SK-N-SH (cell line): ENCODE results near the gene MPV17L2. TPM values are rescaled to one million over a fixed set of nuclear protein-coding genes. Genes with fewer than 3 reads are reported as not detected.

ENCODE experiments used
- CTCF ChIA-PET: fragments of 300-600, 350-600 bp; formaldehyde crosslinking; extraction: SDS; loops from one replicate; lab custom pipeline; 2021; lab: Yijun Ruan, JAX
- POLR2A ChIA-PET: fragments of 350-600 bp; sonication (Branson Sonifier 250); formaldehyde crosslinking; extraction: SDS; loops from one replicate; lab custom pipeline; 2020; ENCODE audit warnings: antibody characterized with exemption, inconsistent platforms; lab: Yijun Ruan, JAX
- DNase-seq: peaks from one replicate; pipeline ENCODE4 v3.0.0; 2012
- H2AFZ ChIP-seq: fragments of 200-600 bp; sonication (generic); 2 replicates; pipeline ENCODE4 v1.8.1; 2016; ENCODE audit warnings: antibody characterized with exemption, mild to moderate bottlenecking, low read depth
- H3F3A ChIP-seq: fragments of 200-600 bp; sonication (generic); replicated peaks from 2 replicates; pipeline ENCODE3; 2016; ENCODE audit warnings: antibody characterized with exemption, mild to moderate bottlenecking; ENCODE audit not compliant: insufficient read depth
- H3K27ac ChIP-seq, 2 experiments: fragments of 200-500 bp in 1 of 2; fragments of 200-600 bp in 1 of 2; sonication (Bioruptor generic) in 1 of 2; sonication (generic), shearing (Covaris generic) in 1 of 2; 2 replicates each; pipeline versions ENCODE4 v1.5.1 to v1.6.1; 2014 to 2016; ENCODE audit warnings: low read depth in 2 of 2, inconsistent platforms in 1 of 2, low read length in 1 of 2, mild to moderate bottlenecking in 1 of 2, mixed read lengths in 1 of 2
- H3K27me3 ChIP-seq: fragments of 200-600 bp; sonication (generic), shearing (Covaris generic); 2 replicates; pipeline ENCODE4 v1.6.1; 2016; ENCODE audit warnings: mixed run types; ENCODE audit not compliant: insufficient read depth
- H3K36me3 ChIP-seq, 2 experiments: fragments of 200-500 bp in 1 of 2; fragments of 200-600 bp in 1 of 2; sonication (Bioruptor generic) in 1 of 2; sonication (generic) in 1 of 2; replicated peaks in 1 of 2; 2 replicates each; pipeline versions ENCODE3 to v1.5.1; 2014 to 2016; ENCODE audit warnings: low read length in 1 of 2, mild to moderate bottlenecking in 1 of 2; ENCODE audit not compliant: insufficient read depth in 2 of 2, control insufficient read depth in 1 of 2
- H3K4me1 ChIP-seq, 2 experiments: fragments of 200-500 bp in 1 of 2; fragments of 200-600 bp in 1 of 2; sonication (Bioruptor generic) in 1 of 2; sonication (generic), shearing (Covaris generic) in 1 of 2; 2 replicates each; pipeline versions ENCODE4 v1.5.1 to v1.6.1; 2014 to 2016; ENCODE audit warnings: low read depth in 1 of 2, low read length in 1 of 2, mixed run types in 1 of 2; ENCODE audit not compliant: insufficient read depth in 2 of 2, control insufficient read depth in 1 of 2
- H3K4me2 ChIP-seq: fragments of 200-600 bp; sonication (generic), shearing (Covaris generic); 2 replicates; pipeline ENCODE4 v1.6.1; 2017; ENCODE audit warnings: mixed run types
- H3K4me3 ChIP-seq, 2 experiments: fragments of 200-500 bp in 1 of 2; fragments of 200-600 bp in 1 of 2; sonication (Bioruptor generic) in 1 of 2; sonication (generic), shearing (Covaris generic) in 1 of 2; 2 replicates each; pipeline versions ENCODE4 v1.5.1 to v1.8.1; 2014 to 2016; ENCODE audit warnings: low read depth in 2 of 2, inconsistent platforms in 1 of 2, low read length in 1 of 2, mild to moderate bottlenecking in 1 of 2, mixed read lengths in 1 of 2, moderate library complexity in 1 of 2
- H3K79me2 ChIP-seq: fragments of 200-600 bp; sonication (generic); 2 replicates; pipeline ENCODE4 v1.8.1; 2017; ENCODE audit warnings: mild to moderate bottlenecking; ENCODE audit not compliant: insufficient read depth
- H3K9ac ChIP-seq: fragments of 200-600 bp; sonication (generic); 2 replicates; pipeline ENCODE4 v1.6.1; 2017; ENCODE audit warnings: mixed run types
- H3K9me2 ChIP-seq: fragments of 200-600 bp; sonication (generic); 2 replicates; pipeline ENCODE4 v1.6.1; 2017; ENCODE audit warnings: mixed run types
- H3K9me3 ChIP-seq: fragments of 200-600 bp; sonication (generic); 2 replicates; pipeline ENCODE4 v1.6.1; 2017; ENCODE audit warnings: mixed run types, mild to moderate bottlenecking, moderate library complexity
- H4K20me1 ChIP-seq: fragments of 200-600 bp; sonication (generic); 2 replicates; pipeline ENCODE4 v1.6.1; 2017; ENCODE audit warnings: mild to moderate bottlenecking, mixed run types; ENCODE audit not compliant: insufficient read depth
- CHD2 ChIP-seq: fragments of 150-350 bp; IDR thresholded peaks from 2 replicates; pipeline ENCODE4 v1.6.1; 2018; ENCODE audit warnings: low read length; ENCODE audit not compliant: partially characterized antibody
- CTCF ChIP-seq: fragments of 200-600 bp; sonication (generic); IDR thresholded peaks from 2 replicates; pipeline ENCODE4 v1.6.1; 2017; ENCODE audit warnings: antibody characterized with exemption, mild to moderate bottlenecking, moderate library complexity
- ELF1 ChIP-seq: IDR thresholded peaks from 2 replicates; pipeline ENCODE4 v1.4.0; 2012
- EP300 ChIP-seq, 2 experiments: IDR thresholded peaks; 2 replicates each; pipeline versions ENCODE4 v1.4.0 to v1.6.1; 2012; ENCODE audit warnings: borderline replicate concordance in 1 of 2, low read depth in 1 of 2, low read length in 1 of 2
- FOXJ3 ChIP-seq: sonication (generic); formaldehyde crosslinking; IDR thresholded peaks from 2 replicates; pipeline ENCODE4 v1.5.1; 2020; ENCODE audit warnings: mild to moderate bottlenecking, missing genetic modification reagents
- FOXM1 ChIP-seq: IDR thresholded peaks from 2 replicates; pipeline ENCODE4 v1.4.0; 2012; ENCODE audit warnings: low read depth, mild to moderate bottlenecking
- GATA2 ChIP-seq: sonication (generic); formaldehyde crosslinking; IDR thresholded peaks from 2 replicates; pipeline ENCODE4 v1.5.0; 2020; ENCODE audit warnings: mild to moderate bottlenecking, missing genetic modification reagents
- JUND ChIP-seq: IDR thresholded peaks from 2 replicates; pipeline ENCODE4 v1.4.0; 2012
- NFIC ChIP-seq: IDR thresholded peaks from 2 replicates; pipeline ENCODE4 v1.4.0; 2012; ENCODE audit warnings: borderline replicate concordance
- NRF1 ChIP-seq: IDR thresholded peaks from 2 replicates; pipeline ENCODE4 v1.6.1; 2012; ENCODE audit warnings: low read depth, mild to moderate bottlenecking, low read length
- POLR2AphosphoS5 ChIP-seq: IDR thresholded peaks from 2 replicates; pipeline ENCODE4 v1.6.1; 2012; ENCODE audit warnings: low read depth, low read length
- RXRA ChIP-seq: IDR thresholded peaks from 2 replicates; pipeline ENCODE4 v1.4.0; 2012; ENCODE audit warnings: low read depth, mild to moderate bottlenecking, borderline replicate concordance
- SMC3 ChIP-seq: IDR thresholded peaks from 2 replicates; pipeline ENCODE4 v1.6.1; 2012; ENCODE audit warnings: low read depth, low read length, improper control_type of control experiment
- TCF12 ChIP-seq: IDR thresholded peaks from 2 replicates; pipeline ENCODE4 v1.4.0; 2012
- TEAD4 ChIP-seq: IDR thresholded peaks from 2 replicates; pipeline ENCODE4 v1.4.0; 2012; ENCODE audit warnings: mild to moderate bottlenecking, borderline replicate concordance; ENCODE audit not compliant: insufficient read depth
- WGBS: methylation state at CpG from one replicate; pipeline ENCODE4 v1.1.6; 2017; ENCODE audit warnings: low lambda C conversion rate; 5-methylcytosine and 5-hydroxymethylcytosine counted together
- polyA plus RNA-seq, 3 experiments: library from polyadenylated mRNA; depleted of rRNA; stranded (reverse); fragments of >200 nt; gene quantifications; 2 replicates each; pipeline ENCODE4 v1.2.3, GENCODE V29; 2012
- TF ChIP-seq, protein P1 (sequence below): IDR thresholded peaks from 2 replicates; pipeline ENCODE4 v1.4.0; 2012; ENCODE audit warnings: low read depth, borderline replicate concordance
- TF ChIP-seq, protein P2 (sequence below): fragments of 150-350 bp; IDR thresholded peaks from 2 replicates; pipeline ENCODE4 v1.6.1; 2016; ENCODE audit warnings: mild to moderate bottlenecking, low read depth, low read length
- TF ChIP-seq, protein P3 (sequence below): IDR thresholded peaks from 2 replicates; pipeline ENCODE4 v1.6.1; 2012; ENCODE audit warnings: mild to moderate bottlenecking, low read depth, low read length, moderate library complexity

The MPV17L2 gene
- polyA plus RNA-seq, 1 of the 3 experiments (the other 2 are of a cell fraction), result 17.5 TPM

DNA sequence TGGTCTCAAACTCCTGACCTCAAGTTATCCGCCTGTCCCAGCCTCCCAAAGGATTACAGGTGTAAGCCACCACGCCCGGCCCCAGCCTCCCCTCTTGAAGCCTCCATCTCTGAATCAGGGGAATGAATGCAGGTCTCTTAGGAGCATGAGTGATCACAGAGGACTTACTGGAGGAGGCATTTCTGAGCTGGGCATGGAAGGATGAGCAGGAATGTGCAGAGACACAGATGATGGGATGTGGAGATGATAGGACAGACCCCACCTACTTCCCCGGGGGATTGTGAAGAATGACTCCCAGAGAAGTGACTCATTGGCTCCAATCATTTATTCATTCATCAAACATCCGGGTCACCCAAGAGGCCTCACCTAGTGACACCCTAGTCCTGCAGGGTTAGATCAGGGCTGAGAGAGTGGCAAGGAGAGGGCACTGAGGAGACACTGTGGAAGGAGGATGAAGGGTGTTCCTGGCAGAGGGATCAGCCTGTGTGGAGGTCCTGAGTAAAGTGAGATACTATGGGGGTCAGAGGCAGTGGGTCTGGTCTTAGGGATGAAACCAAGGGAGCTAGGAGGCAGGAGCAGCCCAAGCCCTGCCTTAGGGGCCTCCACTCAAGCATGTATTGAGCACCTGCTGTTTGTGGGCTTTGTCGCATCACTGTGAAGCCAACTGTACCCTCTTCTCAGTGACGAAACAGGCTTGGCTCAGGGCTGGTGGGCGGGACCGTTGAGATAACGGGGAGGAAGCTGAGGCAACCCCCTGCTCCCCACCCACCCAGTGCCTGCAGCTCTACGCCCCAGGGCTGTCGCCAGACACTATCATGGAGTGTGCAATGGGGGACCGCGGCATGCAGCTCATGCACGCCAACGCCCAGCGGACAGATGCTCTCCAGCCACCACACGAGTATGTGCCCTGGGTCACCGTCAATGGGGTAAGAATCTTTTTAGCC, 16.4 kb upstream of the MPV17L2 start:
- Histone ChIP-seq H3K27ac (no peak overlapping the region), H3K79me2 (no peaks in the 10 kb centered on the region), H3K4me2 (no peak overlapping the region), H3K9me3 (no peaks in the 10 kb centered on the region), H3K9ac (no peak overlapping the region), H3K27me3 (no peaks in the 10 kb centered on the region), H2AFZ (no peak overlapping the region), H3F3A (no peaks in the 10 kb centered on the region), H3K4me3 (no peak overlapping the region), H3K36me3 (no peaks in the 10 kb centered on the region), H3K9me2 (no peaks in the 10 kb centered on the region), H4K20me1 (no peaks in the 10 kb centered on the region), H3K4me1 (peaks cover 0 to 8% of the 10 kb centered on the region in 2 experiments; a peak in 1 of 4 replicates)
- TF ChIP-seq, protein P1, sequence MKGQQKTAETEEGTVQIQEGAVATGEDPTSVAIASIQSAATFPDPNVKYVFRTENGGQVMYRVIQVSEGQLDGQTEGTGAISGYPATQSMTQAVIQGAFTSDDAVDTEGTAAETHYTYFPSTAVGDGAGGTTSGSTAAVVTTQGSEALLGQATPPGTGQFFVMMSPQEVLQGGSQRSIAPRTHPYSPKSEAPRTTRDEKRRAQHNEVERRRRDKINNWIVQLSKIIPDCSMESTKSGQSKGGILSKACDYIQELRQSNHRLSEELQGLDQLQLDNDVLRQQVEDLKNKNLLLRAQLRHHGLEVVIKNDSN, result no peak
- TF ChIP-seq SMC3 (no peak), TEAD4 (no peak)
- DNase-seq, result no peak
- CTCF ChIA-PET, result interaction anchor here (1.0 to 2.2 kb wide), 8 partner anchors 9 to 180 kb away, joined by 3 to 10 read pairs (median 6); no protein-coding TSS in a partner anchor
- POLR2A ChIA-PET, result no interaction called here
- WGBS, result 84% methylated on average over 15 of the region's 19 CpGs

GRCh38 chr19:18179957-18180356, 13.1 kb upstream of the MPV17L2 start:
- Histone ChIP-seq H2AFZ (no peak overlapping the region), H3K4me3 (no peak overlapping the region), H3K9me3 (no peaks in the 10 kb centered on the region), H4K20me1 (no peaks in the 10 kb centered on the region), H3F3A (no peaks in the 10 kb centered on the region), H3K4me1 (no peaks in the 10 kb centered on the region; a peak in 1 of 4 replicates), H3K27me3 (no peaks in the 10 kb centered on the region), H3K79me2 (no peaks in the 10 kb centered on the region), H3K9ac (no peak overlapping the region), H3K4me2 (no peak overlapping the region), H3K9me2 (no peaks in the 10 kb centered on the region), H3K27ac (no peak overlapping the region), H3K36me3 (no peaks in the 10 kb centered on the region)
- ChIA-PET POLR2A (no interaction called here), CTCF (interaction anchor here (0.9 to 1.5 kb wide), 4 partner anchors 10 to 72 kb away, joined by 3 to 5 read pairs (median 4); no protein-coding TSS in a partner anchor)
- 80% methylated on average over 5 of the region's 5 CpGs for WGBS
- TF ChIP-seq NFIC (no peak), FOXJ3 (CRISPR knock-in tag) (no peak), JUND (no peak), GATA2 (CRISPR knock-in tag) (no peak), FOXM1 (no peak), POLR2AphosphoS5 (no peak), CHD2 (no peak), RXRA (no peak), EP300 (IDR thresholded peaks at IDR 0.05; ENCODE audit: borderline replicate concordance in 1 of 2, low read depth in 1 of 2, low read length in 1 of 2) (no peak), TCF12 (no peak), TEAD4 (no peak), CTCF (no peak), ELF1 (no peak), NRF1 (no peak)
- TF ChIP-seq, protein P2, sequence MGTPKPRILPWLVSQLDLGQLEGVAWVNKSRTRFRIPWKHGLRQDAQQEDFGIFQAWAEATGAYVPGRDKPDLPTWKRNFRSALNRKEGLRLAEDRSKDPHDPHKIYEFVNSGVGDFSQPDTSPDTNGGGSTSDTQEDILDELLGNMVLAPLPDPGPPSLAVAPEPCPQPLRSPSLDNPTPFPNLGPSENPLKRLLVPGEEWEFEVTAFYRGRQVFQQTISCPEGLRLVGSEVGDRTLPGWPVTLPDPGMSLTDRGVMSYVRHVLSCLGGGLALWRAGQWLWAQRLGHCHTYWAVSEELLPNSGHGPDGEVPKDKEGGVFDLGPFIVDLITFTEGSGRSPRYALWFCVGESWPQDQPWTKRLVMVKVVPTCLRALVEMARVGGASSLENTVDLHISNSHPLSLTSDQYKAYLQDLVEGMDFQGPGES, result no peak
- TF ChIP-seq, protein P3, sequence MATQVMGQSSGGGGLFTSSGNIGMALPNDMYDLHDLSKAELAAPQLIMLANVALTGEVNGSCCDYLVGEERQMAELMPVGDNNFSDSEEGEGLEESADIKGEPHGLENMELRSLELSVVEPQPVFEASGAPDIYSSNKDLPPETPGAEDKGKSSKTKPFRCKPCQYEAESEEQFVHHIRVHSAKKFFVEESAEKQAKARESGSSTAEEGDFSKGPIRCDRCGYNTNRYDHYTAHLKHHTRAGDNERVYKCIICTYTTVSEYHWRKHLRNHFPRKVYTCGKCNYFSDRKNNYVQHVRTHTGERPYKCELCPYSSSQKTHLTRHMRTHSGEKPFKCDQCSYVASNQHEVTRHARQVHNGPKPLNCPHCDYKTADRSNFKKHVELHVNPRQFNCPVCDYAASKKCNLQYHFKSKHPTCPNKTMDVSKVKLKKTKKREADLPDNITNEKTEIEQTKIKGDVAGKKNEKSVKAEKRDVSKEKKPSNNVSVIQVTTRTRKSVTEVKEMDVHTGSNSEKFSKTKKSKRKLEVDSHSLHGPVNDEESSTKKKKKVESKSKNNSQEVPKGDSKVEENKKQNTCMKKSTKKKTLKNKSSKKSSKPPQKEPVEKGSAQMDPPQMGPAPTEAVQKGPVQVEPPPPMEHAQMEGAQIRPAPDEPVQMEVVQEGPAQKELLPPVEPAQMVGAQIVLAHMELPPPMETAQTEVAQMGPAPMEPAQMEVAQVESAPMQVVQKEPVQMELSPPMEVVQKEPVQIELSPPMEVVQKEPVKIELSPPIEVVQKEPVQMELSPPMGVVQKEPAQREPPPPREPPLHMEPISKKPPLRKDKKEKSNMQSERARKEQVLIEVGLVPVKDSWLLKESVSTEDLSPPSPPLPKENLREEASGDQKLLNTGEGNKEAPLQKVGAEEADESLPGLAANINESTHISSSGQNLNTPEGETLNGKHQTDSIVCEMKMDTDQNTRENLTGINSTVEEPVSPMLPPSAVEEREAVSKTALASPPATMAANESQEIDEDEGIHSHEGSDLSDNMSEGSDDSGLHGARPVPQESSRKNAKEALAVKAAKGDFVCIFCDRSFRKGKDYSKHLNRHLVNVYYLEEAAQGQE, result no peak
- TF ChIP-seq, protein P1, result no peak
- no peak for DNase-seq
